Smooth muscle cell (in vitro differentiated cells): ENCODE data around the gene ITGB4. TPM values are rescaled to one million over a fixed set of nuclear protein-coding genes. Genes with fewer than 3 reads are reported as not detected.

Experiments used
- DNase-seq: peaks from one replicate; lab custom pipeline; 2025; ENCODE audit not compliant: unreplicated experiment; lab: John Stamatoyannopoulos, UW
- H2AFZ ChIP-seq: fragments of 200-600 bp; sonication (generic); 2 replicates; pipeline ENCODE4 v1.6.0; 2016; ENCODE audit warnings: antibody characterized with exemption, low read depth, mild to moderate bottlenecking
- H3F3A ChIP-seq: fragments of 200-600 bp; sonication (generic); 2 replicates; pipeline ENCODE4 v1.6.0; 2017; ENCODE audit warnings: antibody characterized with exemption, low read depth
- H3K27ac ChIP-seq: fragments of 200-600 bp; sonication (generic); 2 replicates; pipeline ENCODE4 v1.5.1; 2016; ENCODE audit warnings: low read depth, mild to moderate bottlenecking
- H3K27me3 ChIP-seq: fragments of 200-600 bp; sonication (generic); 2 replicates; pipeline ENCODE4 v1.6.1; 2016; ENCODE audit warnings: low read depth, mild to moderate bottlenecking
- H3K36me3 ChIP-seq: fragments of 200-600 bp; sonication (generic); 2 replicates; pipeline ENCODE4 v1.5.1; 2016; ENCODE audit warnings: low read depth
- H3K4me1 ChIP-seq: fragments of 200-600 bp; sonication (generic); 2 replicates; pipeline ENCODE4 v1.5.1; 2016; ENCODE audit warnings: low read depth
- H3K4me2 ChIP-seq: fragments of 200-600 bp; sonication (generic); 2 replicates; pipeline ENCODE4 v1.6.0; 2016; ENCODE audit warnings: mild to moderate bottlenecking
- H3K4me3 ChIP-seq: fragments of 200-600 bp; sonication (generic); 2 replicates; pipeline ENCODE4 v1.5.1; 2016; ENCODE audit warnings: mild to moderate bottlenecking
- H3K79me2 ChIP-seq: fragments of 200-600 bp; sonication (generic); 2 replicates; pipeline ENCODE4 v1.6.0; 2016; ENCODE audit warnings: low read depth, mild to moderate bottlenecking
- H3K9ac ChIP-seq: fragments of 200-600 bp; sonication (generic); 2 replicates; pipeline ENCODE4 v1.6.0; 2016; ENCODE audit warnings: low read depth
- H3K9me3 ChIP-seq: fragments of 200-600 bp; sonication (generic); replicated peaks from 2 replicates; pipeline ENCODE4 v1.5.1; 2016; ENCODE audit warnings: low read depth
- H4K20me1 ChIP-seq: fragments of 200-600 bp; sonication (generic); 2 replicates; pipeline ENCODE4 v1.6.0; 2016; ENCODE audit warnings: low read depth
- WGBS: methylation state at CpG from one replicate; pipeline ENCODE4 v1.1.7; 2016; ENCODE audit warnings: low lambda C conversion rate; 5-methylcytosine and 5-hydroxymethylcytosine counted together
- polyA plus RNA-seq: library from polyadenylated mRNA; unstranded; fragments of >200 nt; fragmentation: Nextera tagmentation; extraction: Ambion mirVana; gene quantifications from 2 replicates; pipeline ENCODE4 v1.2.1, GENCODE V29; 2016
- total RNA-seq: library from RNA; depleted of rRNA; stranded (reverse); fragments of >200 nt; gene quantifications from 2 replicates; pipeline ENCODE4 v1.2.3, GENCODE V29; 2014
- TF ChIP-seq, protein P1 (sequence below): fragments of 200-600 bp; sonication (generic); IDR thresholded peaks from 2 replicates; pipeline ENCODE4 v1.5.1; 2017; ENCODE audit warnings: borderline replicate concordance, mild to moderate bottlenecking, antibody characterized with exemption; ENCODE audit not compliant: insufficient read depth, poor library complexity, severe bottlenecking

ITGB4 gene
- total and polyA plus RNA-seq, 2 experiments from 2014 or later, result 47.2 to 83.8 TPM

DNA sequence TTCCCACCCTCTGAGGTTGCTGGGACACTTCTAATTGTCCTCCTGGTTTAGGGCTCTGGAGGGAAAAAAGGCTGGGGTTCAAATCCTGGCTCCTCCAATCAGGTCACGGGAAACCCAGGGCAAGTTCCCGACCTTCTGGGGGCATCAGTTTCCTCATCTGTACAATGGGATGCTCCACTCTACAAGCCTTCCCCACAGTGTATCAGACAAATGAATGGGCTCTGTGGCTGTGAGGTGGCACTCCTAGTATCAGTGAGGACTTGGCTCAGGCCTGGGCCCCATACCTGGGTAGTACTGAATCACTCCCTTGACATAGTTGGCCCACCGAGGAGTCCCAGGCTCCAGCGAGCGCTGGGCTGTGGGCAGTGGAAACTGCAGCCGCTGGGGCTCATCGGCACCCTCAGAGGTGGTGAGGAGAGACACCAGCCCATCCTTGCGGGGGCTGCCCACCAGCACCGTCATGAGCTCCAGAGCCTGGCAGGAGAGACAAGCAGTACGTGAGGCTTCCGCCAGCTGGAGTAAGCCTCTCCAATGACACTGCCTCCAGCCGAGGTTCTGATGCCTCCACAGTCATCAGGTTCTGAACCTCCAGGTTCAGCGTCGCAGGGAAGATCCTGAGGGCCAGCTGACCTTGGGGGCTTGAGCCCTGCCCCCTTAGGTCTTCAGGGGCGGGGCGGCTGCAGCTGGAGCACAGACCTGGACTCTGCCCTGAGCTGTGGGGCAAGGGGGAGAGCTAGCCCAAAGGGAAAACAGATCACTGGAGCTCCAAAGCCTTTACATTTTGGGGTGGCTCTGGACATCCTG lies 42.6 kb downstream of the ITGB4 start:
- H3K27ac ChIP-seq, result no peak overlapping the region
- peak overlapping the region; percentile 69 for H3K9ac ChIP-seq
- H3K4me1 ChIP-seq, result peaks cover 8% of the 10 kb centered on the region
- H3K4me3 ChIP-seq, result peak overlapping the region; percentile 75
- H3F3A ChIP-seq, result peaks cover 5% of the 10 kb centered on the region
- no peaks in the 10 kb centered on the region for H3K27me3 ChIP-seq
- H3K79me2 ChIP-seq, result no peaks in the 10 kb centered on the region
- no peaks in the 10 kb centered on the region for H3K9me3 ChIP-seq
- peak overlapping the region; percentile 90 for H3K4me2 ChIP-seq
- H4K20me1 ChIP-seq, result no peaks in the 10 kb centered on the region
- TF ChIP-seq, protein P1, sequence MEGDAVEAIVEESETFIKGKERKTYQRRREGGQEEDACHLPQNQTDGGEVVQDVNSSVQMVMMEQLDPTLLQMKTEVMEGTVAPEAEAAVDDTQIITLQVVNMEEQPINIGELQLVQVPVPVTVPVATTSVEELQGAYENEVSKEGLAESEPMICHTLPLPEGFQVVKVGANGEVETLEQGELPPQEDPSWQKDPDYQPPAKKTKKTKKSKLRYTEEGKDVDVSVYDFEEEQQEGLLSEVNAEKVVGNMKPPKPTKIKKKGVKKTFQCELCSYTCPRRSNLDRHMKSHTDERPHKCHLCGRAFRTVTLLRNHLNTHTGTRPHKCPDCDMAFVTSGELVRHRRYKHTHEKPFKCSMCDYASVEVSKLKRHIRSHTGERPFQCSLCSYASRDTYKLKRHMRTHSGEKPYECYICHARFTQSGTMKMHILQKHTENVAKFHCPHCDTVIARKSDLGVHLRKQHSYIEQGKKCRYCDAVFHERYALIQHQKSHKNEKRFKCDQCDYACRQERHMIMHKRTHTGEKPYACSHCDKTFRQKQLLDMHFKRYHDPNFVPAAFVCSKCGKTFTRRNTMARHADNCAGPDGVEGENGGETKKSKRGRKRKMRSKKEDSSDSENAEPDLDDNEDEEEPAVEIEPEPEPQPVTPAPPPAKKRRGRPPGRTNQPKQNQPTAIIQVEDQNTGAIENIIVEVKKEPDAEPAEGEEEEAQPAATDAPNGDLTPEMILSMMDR, result no peak
- peak overlapping the region; percentile 67 for H2AFZ ChIP-seq
- DNase-seq, result no peak
- no peaks in the 10 kb centered on the region for H3K36me3 ChIP-seq
- 69% methylated on average over 13 of the region's 16 CpGs for WGBS

- no peaks in the 10 kb centered on the region for H3K27me3 ChIP-seq
- no peaks in the 10 kb centered on the region for H4K20me1 ChIP-seq
- no peaks in the 10 kb centered on the region for H3K79me2 ChIP-seq
- H3K4me3 ChIP-seq, result peak overlapping the region; percentile 75
- peak overlapping the region; percentile 67 for H2AFZ ChIP-seq
- H3K27ac ChIP-seq, result no peak overlapping the region
- H3K36me3 ChIP-seq, result no peaks in the 10 kb centered on the region
- peaks cover 5% of the 10 kb centered on the region for H3F3A ChIP-seq
- no peaks in the 10 kb centered on the region for H3K9me3 ChIP-seq
- peaks cover 8% of the 10 kb centered on the region for H3K4me1 ChIP-seq
- peak overlapping the region; percentile 90 for H3K4me2 ChIP-seq
- peak overlapping the region; percentile 69 for H3K9ac ChIP-seq
- DNase-seq, result no peak
- TF ChIP-seq, protein P1, result peak; percentile 43
- WGBS, result 10% methylated on average over 14 of the region's 14 CpGs
Measured at GRCh38 chr17:75764417-75764710, 43.1 kb downstream of the ITGB4 start.

- peaks cover 8% of the 10 kb centered on the region for H3K4me1 ChIP-seq
- peak within 1 kb of the TSS; percentile 67 for H2AFZ ChIP-seq
- peak within 1 kb of the TSS; percentile 58 for H3K27ac ChIP-seq
- no peaks in the 10 kb centered on the region for H3K9me3 ChIP-seq
- no peaks in the 10 kb centered on the region for H4K20me1 ChIP-seq
- H3K27me3 ChIP-seq, result no peaks in the 10 kb centered on the region
- H3K36me3 ChIP-seq, result no peaks in the 10 kb centered on the region
- H3F3A ChIP-seq, result peaks cover 5% of the 10 kb centered on the region
- TF ChIP-seq, protein P1, result peak; percentile 16
- peak; percentile 47 for DNase-seq
- peak within 1 kb of the TSS; percentile 90 for H3K4me2 ChIP-seq
- peak within 1 kb of the TSS; percentile 69 for H3K9ac ChIP-seq
- H3K4me3 ChIP-seq, result peak within 1 kb of the TSS; percentile 75
- H3K79me2 ChIP-seq, result no peaks in the 10 kb centered on the region
- WGBS, result 1% methylated on average over 42 of the region's 71 CpGs
Measured at GRCh38 chr17:75764711-75765421, 43.6 kb downstream of the ITGB4 start, which contains the start of gene GALK1. Gene GALK1, minus strand, starts transcription at chr17:75765192. Its CDS starts 56 bp downstream, at chr17:75765136.
